ENCODE measurements around the gene PVRIG.
"Not testable (repeated sequence)": the region's sequence is repeated elsewhere in the genome, so short reads cannot be mapped to it uniquely, and the experiment has no call there.

Gene PVRIG

GRCh38 chr7:100214356-100214755 is 5.4 kb upstream of the PVRIG start:
- not testable (repeated sequence) for DNase-seq (ENCODE audit: low read depth); H3K4me3 ChIP-seq (ENCODE audit: low read length)
- peak; percentile 6 for TF ChIP-seq CTCF (IDR thresholded peaks at IDR 0.05; ENCODE audit: insufficient read depth, low read depth, low read length, missing control alignments)

GRCh38 chr7:100215895-100216294 is 3.9 kb upstream of the PVRIG start:
- TF ChIP-seq CTCF (IDR thresholded peaks at IDR 0.05; ENCODE audit: insufficient read depth, low read depth, low read length, missing control alignments): no peak
- no peak overlapping the region for H3K4me3 ChIP-seq (ENCODE audit: low read length)
- DNase-seq (ENCODE audit: low read depth): no peak

- not testable (repeated sequence) for H3K4me3 ChIP-seq (ENCODE audit: low read length); DNase-seq (ENCODE audit: low read depth)
- TF ChIP-seq CTCF (IDR thresholded peaks at IDR 0.05; ENCODE audit: insufficient read depth, low read depth, low read length, missing control alignments): peak; percentile 45
Measured at GRCh38 chr7:100217934-100218333, 1.8 kb upstream of the PVRIG start.

- no peak for TF ChIP-seq CTCF (IDR thresholded peaks at IDR 0.05; ENCODE audit: insufficient read depth, low read depth, low read length, missing control alignments)
- H3K4me3 ChIP-seq (ENCODE audit: low read length): no peak overlapping the region
- no peak for DNase-seq (ENCODE audit: low read depth)
Measured at GRCh38 chr7:100219271-100219737, 445 bp upstream of the PVRIG start.

- DNase-seq (ENCODE audit: low read depth): no peak
- H3K4me3 ChIP-seq (ENCODE audit: low read length): no peak overlapping the region
- no peak for TF ChIP-seq CTCF (IDR thresholded peaks at IDR 0.05; ENCODE audit: insufficient read depth, low read depth, low read length, missing control alignments)
Measured at GRCh38 chr7:100220586-100221230, 959 bp downstream of the PVRIG start.

GRCh38 chr7:100221231-100221718 is 1.5 kb downstream of the PVRIG start:
- H3K4me3 ChIP-seq (ENCODE audit: low read length): no peak overlapping the region
- TF ChIP-seq CTCF (IDR thresholded peaks at IDR 0.05; ENCODE audit: insufficient read depth, low read depth, low read length, missing control alignments): no peak
- DNase-seq (ENCODE audit: low read depth): no peak

Measured in epithelial cell of esophagus (primary cell).